B cell (primary cell): ENCODE data around the gene CADM2.

Experiments used
- CTCF ChIP-seq: fragments of 200-600 bp; IDR thresholded peaks from one replicate; pipeline ENCODE4 v1.8.0; 2022; ENCODE audit warnings: antibody characterized with exemption, mild to moderate bottlenecking
- EZH2 ChIP-seq: IDR thresholded peaks from 2 replicates; pipeline ENCODE4 v1.6.1; 2012; ENCODE audit warnings: borderline replicate concordance, low read depth, mild to moderate bottlenecking, moderate library complexity, low read length; ENCODE audit not compliant: insufficient read depth, poor library complexity, severe bottlenecking

DNA sequence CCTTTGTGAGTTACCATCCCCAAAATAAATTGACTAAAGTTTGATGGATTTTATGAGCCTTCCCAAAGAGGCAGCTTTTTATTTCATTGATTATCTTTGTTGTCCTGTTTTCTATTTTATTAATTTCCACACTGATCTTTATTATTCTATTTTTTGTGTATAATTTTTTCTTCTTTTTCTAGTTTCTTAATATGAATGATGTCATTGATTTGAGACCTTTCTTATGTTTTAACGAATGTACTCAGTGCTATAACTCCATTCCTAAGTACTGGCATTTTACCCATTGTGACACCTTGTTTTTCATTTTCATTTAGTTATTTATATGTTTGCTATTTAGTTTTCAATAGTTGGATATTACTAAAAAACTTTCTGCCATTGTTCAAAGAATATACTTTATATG lies 565.3 kb downstream of the CADM2 start:
- TF ChIP-seq CTCF (no peak), EZH2 (no peak)
